Measurements from ENCODE around the gene CD248.
"Not testable (repeated sequence)": the region's sequence is repeated elsewhere in the genome, so short reads cannot be mapped to it uniquely, and the experiment has no call there.

Gene CD248

GRCh38 chr11:66276619-66277018, 40.2 kb downstream of the CD248 start:
- DNase-seq (ENCODE audit: low read depth) = not testable (repeated sequence)

DNA sequence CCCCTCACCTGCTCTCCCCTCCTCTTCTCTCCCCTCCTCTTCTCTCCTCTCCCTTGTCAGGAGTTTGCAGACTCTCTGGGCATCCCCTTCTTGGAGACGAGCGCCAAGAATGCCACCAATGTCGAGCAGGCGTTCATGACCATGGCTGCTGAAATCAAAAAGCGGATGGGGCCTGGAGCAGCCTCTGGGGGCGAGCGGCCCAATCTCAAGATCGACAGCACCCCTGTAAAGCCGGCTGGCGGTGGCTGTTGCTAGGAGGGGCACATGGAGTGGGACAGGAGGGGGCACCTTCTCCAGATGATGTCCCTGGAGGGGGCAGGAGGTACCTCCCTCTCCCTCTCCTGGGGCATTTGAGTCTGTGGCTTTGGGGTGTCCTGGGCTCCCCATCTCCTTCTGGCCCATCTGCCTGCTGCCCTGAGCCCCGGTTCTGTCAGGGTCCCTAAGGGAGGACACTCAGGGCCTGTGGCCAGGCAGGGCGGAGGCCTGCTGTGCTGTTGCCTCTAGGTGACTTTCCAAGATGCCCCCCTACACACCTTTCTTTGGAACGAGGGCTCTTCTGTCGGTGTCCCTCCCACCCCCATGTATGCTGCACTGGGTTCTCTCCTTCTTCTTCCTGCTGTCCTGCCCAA, 40.7 kb downstream of the CD248 start:
- no peak for DNase-seq (ENCODE audit: low read depth)

DNA sequence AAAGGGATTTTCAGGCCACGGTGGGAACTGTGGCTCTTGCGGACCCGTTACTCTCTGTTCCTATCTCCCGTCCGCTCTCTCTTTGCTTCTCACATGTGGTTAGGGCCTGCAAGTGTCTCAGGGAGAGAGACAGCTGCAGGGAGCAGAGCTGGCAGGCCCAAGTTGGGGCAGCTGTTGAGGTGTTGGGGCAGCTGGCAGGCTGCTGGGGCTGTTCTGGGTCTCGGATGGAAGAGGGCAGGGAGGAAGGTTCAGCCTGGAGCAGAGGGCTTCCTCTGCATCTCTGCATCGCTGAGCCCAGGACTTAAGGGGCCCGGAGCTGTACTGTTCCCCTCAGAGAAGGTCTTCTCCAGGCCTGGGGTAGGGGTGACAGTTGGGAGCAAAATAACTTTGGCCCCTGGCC, 41.4 kb downstream of the CD248 start:
- DNase-seq (ENCODE audit: low read depth) = no peak

DNA sequence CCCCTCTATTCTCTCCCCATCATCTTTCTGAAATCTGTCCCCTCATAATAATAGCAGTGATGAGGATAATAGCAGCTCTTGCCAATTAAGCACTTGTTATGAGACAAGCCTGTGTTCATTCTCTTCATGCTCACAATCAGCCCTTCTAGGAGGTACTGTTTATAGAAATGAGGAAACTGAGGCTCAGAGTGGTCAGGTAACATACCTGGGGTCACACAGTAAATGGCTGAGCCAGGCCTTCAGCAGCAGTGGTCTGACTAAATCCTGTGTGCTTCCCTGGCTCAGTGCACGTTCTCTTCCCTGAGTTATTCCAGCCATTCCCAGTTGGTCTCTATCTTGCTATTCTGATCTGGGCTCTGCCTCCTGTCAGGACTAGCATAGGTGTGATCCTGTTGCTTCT, 42.6 kb downstream of the CD248 start:
- DNase-seq (ENCODE audit: low read depth) = no peak

DNA sequence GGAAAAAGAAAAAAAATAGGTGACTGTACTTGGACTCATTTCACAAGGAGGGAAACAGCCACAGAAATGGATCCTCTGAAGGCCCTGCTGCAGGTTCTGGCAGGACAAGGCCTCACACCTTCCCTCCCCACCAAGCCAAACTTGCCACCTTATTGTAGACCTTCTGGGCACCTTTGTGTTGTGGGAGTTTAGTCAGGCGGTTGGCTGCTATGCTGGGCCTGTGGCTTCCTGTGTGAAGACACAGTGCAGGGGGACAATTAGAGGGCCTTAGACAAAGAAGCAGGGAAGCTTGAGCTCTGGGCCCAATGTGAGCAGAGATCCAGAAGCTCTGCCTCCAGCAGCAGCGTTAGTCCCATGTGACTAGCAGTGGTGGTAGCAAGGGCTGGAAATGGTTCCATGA, 44.2 kb downstream of the CD248 start:
- DNase-seq (ENCODE audit: low read depth) = no peak

GRCh38 chr11:66271816-66272215, 45.0 kb downstream of the CD248 start:
- DNase-seq (ENCODE audit: low read depth) = no peak

DNA sequence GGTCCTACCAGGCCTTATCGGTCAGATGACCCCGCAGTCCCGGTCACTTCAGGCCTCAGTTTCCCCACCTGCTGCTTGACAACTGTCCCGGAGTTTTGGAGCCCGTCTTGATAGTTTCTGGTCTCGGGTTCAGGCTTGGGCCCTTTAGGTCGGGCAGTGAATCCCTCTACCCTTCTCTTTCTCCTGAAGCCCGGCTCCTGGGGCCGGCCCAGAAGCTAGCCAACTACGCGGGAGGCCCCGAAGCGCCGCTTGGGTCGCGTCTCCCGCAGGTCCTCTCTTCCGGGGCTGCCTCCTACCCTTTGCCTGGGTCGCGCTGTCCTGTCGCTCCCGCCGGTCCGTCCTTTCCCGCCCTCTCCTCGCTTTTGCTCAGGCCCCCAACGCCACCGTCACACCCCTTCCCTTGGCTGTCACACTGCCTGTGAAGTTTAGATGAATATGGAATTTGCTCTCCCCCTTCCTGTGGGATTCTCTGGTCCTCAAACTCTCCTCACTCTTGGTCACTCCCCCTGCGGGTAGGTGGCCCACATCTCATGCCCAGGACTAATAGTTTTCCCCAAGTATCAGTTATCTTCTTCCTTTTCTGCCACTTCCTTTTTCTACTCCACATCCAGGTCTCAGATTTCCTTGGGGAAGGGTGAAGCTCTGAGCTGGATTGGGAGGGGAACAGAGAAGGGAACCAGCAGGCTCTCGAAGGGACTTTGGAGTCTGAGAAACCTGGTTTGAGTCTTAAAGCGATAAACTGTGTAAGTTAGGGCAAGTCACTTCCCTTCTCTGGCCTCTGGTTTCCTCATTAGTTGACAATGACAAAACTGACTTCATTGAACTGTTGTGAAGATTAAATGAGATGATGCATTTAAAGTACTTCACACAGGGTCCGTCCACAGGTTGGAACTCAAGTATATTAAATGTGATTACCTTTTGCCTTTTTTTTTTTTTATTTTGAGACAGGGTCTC, 47.6 kb downstream of the CD248 start:
- no peak for DNase-seq (ENCODE audit: low read depth)

GRCh38 chr11:66268244-66268951, 48.4 kb downstream of the CD248 start, which contains the start of gene RAB1B:
RAB1B (plus strand) TSS chr11:66268639; CDS start chr11:66268680, 41 bp downstream.
- peak; percentile 100 for DNase-seq (ENCODE audit: low read depth)

GRCh38 chr11:66267379-66268243, 49.2 kb downstream of the CD248 start:
- DNase-seq (ENCODE audit: low read depth) = peak; percentile 79

- DNase-seq (ENCODE audit: low read depth) = no peak
Measured at GRCh38 chr11:66267039-66267378, 49.8 kb downstream of the CD248 start.

- DNase-seq (ENCODE audit: low read depth) = no peak
Measured at GRCh38 chr11:66266378-66267038, 50.3 kb downstream of the CD248 start.

DNA sequence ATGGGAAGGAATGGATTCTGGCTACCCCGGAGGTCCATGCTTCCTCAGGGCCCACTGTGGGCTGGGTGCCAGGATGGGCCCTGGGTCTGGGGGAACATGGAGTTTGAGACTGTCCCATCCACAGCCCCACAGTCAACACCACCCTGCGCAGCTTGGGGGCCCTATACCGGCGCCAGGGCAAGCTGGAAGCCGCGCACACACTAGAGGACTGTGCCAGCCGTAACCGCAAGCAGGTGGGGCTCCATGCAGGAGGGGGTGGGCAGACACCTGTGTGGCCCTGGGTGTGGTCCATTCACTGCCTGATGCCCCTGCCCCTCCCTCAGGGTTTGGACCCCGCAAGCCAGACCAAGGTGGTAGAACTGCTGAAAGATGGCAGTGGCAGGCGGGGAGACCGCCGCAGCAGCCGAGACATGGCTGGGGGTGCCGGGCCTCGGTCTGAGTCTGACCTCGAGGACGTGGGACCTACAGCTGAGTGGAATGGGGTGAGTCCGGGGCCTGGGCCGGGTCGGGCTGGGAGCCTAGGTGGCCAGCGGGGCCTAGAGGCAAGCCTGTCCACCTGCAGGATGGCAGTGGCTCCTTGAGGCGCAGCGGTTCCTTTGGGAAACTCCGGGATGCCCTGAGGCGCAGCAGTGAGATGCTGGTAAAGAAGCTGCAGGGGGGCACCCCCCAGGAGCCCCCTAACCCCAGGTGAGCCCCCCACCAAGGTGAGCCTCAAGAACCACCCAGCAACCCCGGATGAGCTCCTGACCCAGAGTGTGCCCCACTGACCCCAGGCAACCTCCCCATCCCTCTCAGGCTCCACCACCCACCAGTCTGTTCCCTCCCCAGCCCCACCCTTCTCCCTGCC, 51.1 kb downstream of the CD248 start:
- no peak for DNase-seq (ENCODE audit: low read depth)

- no peak for DNase-seq (ENCODE audit: low read depth)
Measured at GRCh38 chr11:66264914-66265313, 51.9 kb downstream of the CD248 start.
